Activated CD4-positive, alpha-beta T cell treated with anti-CD3 and anti-CD28 coated beads for 4 hours (primary cell): ENCODE data around the gene MPPE1.

ENCODE experiments used
- DNase-seq, 2 donors: peaks; one replicate each; pipeline ENCODE4 v3.0.0-alpha.2; 2020

MPPE1 gene

DNA sequence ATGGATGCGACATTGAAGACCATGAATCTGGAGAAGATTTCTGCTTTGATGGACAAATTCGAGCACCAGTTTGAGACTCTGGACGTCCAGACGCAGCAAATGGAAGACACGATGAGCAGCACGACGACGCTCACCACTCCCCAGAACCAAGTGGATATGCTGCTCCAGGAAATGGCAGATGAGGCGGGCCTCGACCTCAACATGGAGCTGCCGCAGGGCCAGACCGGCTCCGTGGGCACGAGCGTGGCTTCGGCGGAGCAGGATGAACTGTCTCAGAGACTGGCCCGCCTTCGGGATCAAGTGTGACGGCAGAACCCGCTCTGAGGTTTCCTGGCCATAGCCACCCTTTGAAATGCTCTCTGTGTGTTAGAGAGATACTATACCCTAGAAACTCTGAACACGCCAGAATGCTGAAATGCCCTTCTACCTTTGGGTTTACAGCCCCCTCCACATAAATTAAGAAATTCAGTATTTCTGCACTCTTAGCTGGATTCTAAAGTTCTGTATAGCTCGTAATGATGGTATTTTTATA, 56.2 kb downstream of the MPPE1 start:
- peak; percentile 22 to 36 for DNase-seq

DNA sequence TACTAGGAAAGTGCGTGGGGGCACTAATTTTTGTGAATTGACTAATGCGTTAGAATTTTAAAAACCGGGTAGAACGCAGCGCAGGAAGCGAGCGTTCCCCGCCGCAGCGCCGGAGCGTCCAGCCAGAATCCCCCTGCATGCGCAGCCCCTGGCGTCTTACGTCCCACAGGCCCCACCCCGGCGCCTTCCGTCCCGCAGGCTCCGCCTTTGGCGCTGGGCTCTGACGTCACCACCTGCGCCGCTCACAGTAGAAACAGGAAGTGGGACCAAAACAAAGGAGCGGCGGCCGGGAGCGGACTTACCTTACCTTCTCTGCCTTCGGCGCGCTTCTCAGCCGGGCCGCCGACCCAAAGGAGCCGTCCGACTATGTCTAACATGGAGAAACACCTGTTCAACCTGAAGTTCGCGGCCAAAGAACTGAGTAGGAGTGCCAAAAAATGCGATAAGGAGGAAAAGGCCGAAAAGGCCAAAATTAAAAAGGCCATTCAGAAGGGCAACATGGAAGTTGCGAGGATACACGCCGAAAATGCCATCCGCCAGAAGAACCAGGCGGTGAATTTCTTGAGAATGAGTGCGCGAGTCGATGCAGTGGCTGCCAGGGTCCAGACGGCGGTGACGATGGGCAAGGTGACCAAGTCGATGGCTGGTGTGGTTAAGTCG, 56.8 kb downstream of the MPPE1 start, which contains the start of gene CHMP1B:
TSS of gene CHMP1B (plus strand) at position 268 of the 660 bp plus-strand sequence. CDS start at position 367, 99 bp downstream.
- peak; percentile 94 to 96 for DNase-seq

DNA sequence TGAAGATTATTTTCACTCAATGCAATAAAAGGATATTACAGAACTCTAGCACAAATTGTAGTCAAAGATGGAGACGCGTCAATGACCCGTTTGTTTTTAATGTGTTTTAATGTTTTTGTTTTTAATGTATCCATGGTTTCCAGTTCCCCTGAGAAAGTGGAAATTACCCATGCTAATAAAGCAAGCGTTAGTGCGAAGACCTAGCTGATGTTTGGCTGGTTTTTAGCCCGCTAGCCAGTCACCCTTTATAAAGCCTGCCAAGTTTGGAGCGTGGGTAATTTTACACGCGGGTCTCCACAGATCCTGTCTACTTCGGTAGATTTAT, 57.3 kb downstream of the MPPE1 start:
- DNase-seq, result no peak

DNA sequence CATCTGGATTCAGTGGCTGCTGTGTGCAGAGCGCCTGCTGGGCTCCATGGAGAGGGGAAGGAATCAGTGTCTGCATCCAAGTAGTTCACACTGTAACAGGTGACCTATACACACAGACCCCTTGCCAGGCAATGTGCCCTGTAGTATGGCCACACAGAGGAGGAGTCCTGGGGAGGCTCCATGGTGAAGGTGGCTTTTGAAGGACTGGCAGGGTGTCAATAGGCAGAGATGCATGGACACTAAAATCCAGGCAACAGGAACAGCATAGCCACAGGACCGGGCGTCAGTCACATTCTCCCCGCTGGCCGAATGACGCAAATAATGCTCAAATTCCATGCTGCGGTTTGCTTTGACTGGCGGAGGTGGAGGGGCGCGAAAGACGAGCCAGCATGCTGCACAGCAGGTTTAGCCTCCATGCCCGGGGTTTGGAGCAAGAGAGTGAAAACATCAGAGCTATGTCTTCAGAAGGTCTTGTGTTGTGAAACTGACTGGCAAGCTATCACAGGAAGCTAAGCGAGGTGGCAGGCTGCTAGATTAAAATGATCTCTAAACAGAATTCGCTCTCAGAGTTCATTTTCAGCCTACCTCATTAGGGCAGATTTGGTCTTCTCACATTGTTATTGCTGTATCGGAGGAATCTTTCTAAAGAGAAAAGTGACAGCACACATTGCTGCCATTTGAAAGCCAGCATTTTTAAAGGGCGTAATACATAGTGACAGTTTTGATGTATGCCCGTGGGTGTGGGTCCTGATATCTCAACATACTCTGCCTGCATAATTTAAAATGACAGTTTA, 58.1 kb downstream of the MPPE1 start:
- DNase-seq, result peak; percentile 38 to 42

GRCh38 chr18:11849279-11849678, 58.8 kb downstream of the MPPE1 start:
- DNase-seq, result no peak

DNA sequence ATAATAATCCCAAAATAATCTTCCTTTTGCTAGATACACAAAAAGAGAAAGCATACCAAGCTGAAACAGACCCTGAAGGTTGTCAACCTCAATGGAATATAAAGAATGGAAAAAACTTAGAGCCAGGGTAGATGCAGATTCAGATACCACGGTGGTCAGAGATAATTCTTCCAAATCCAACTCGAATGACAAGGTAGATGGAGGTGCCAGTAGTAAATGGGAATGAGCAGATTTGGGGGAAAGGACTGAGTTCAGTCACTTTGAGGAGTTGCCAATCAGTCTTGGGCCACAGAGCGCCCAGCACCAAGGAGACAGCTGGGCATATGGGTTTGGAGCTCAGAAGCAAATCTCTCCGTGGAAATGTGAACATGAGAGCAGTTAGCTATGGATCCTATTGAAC, 60.3 kb downstream of the MPPE1 start:
- DNase-seq, result no peak

DNA sequence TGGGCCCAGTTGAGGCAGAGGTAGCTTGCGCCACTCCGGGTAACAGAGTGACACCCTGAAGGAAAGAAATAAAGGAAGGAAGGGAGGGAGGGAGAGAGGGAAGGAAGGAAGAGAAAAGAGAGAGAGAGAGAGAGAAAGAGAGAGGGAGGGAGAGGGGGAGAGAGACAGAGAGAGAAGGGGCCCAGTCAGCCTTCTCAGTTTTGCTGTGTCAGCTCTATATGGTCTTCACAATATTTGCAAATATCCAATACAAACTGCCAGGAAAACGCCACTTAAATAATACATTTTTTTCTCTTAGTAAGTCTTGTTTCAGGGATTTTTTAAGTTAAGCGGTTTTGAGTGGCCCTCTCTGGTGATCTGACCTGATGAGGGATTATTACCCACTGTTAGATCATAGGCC, 62.5 kb downstream of the MPPE1 start:
- no peak for DNase-seq

DNA sequence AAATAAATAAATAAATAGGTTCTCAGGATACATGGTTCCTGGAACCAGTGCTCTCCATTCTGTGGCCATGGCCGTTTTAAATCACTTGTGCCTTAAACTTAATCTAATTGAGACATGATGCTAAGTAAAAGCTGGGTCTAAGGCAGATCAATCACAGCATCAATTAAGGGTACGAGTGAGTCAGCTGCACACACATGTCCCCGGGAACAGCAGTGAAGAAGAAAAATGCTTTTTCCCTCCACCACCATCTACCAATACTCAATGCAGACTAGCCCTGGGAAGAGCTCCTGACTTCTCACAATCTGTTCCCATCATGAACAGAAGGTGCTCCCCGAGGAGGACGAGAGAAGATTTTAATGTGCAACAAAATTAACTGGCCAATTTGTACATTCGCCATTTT, 63.7 kb downstream of the MPPE1 start:
- DNase-seq, result no peak

DNA sequence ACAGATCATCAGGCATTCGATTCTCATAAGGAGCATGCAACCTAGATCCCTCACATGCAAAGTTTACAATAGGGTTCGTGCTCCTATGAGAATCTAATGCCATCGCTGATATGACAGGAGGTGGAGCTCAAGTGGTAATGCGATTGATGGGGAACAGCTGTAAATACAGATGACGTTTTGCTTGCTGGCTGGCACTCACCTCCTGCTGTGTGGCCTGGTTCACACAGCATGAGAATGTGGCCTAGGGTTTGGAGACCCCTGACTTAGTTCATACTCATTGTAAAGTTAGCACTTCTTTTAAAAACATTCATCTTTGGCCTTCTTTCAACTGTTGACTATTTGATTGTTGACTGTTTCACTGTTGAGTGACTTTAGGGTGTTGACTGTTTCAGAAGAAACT, 65.6 kb downstream of the MPPE1 start:
- no peak for DNase-seq

DNA sequence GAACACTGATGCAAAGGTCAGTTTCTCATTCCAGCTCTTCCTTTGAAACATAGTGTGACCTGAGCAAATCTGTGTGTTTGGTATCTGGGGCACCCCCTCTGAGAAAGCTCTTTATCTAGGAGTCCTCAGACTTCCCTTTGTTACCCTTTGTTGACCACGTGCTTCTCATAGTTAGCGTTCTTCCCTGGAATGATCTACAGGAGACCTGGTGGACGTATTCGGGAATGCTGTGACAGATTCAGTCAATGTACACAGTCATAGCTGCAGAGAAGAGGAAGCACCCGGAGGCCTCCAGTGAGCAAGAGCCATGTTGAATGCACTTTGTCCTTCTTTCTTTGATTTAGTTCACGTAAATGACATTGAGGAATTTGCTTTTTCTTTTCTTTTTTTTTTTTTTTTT, 67.6 kb downstream of the MPPE1 start:
- no peak for DNase-seq

- no peak for DNase-seq
Observed at GRCh38 chr18:11839556-11839955, 68.6 kb downstream of the MPPE1 start.

GRCh38 chr18:11834772-11835171, 73.3 kb downstream of the MPPE1 start:
- no peak for DNase-seq
